NB4 (cell line): ENCODE data around the gene DCC.

Experiments used
- MYC ChIP-seq: IDR thresholded peaks from 2 replicates; pipeline ENCODE4 v1.6.1; 2011; ENCODE audit warnings: low read depth, low read length
- POLR2A ChIP-seq: IDR thresholded peaks from 2 replicates; pipeline ENCODE4 v1.6.1; 2011; ENCODE audit warnings: mild to moderate bottlenecking; ENCODE audit not compliant: insufficient read length; ENCODE audit errors: extremely low read depth
- TF ChIP-seq, protein P1 (sequence below): IDR thresholded peaks from one replicate; pipeline ENCODE4 v1.5.1; 2012; ENCODE audit warnings: low read depth, low read length
- TF ChIP-seq, protein P2 (sequence below): IDR thresholded peaks from 2 replicates; pipeline ENCODE4 v1.6.1; 2011; ENCODE audit warnings: low read depth, low read length

DNA sequence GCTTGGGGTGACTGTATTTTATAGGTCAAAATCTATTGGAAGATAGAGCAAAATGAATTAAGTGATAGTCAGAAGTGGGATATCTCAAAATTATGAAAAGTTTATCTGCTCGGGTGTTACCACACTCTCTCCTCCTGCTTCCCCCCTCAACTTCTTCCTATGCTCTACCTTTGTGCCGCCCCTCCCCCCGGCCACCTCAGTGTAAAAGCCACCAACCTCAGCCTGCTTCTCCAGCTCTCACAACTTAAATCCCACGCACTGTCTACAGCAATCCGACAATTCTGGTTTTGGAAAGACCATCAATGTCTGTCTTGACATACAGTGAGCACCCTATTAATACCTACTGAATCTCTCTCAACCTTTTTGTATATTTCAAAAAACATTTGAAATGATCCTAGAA, 164.6 kb downstream of the DCC start:
- TF ChIP-seq POLR2A = no peak
- TF ChIP-seq, protein P1, sequence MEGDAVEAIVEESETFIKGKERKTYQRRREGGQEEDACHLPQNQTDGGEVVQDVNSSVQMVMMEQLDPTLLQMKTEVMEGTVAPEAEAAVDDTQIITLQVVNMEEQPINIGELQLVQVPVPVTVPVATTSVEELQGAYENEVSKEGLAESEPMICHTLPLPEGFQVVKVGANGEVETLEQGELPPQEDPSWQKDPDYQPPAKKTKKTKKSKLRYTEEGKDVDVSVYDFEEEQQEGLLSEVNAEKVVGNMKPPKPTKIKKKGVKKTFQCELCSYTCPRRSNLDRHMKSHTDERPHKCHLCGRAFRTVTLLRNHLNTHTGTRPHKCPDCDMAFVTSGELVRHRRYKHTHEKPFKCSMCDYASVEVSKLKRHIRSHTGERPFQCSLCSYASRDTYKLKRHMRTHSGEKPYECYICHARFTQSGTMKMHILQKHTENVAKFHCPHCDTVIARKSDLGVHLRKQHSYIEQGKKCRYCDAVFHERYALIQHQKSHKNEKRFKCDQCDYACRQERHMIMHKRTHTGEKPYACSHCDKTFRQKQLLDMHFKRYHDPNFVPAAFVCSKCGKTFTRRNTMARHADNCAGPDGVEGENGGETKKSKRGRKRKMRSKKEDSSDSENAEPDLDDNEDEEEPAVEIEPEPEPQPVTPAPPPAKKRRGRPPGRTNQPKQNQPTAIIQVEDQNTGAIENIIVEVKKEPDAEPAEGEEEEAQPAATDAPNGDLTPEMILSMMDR = no peak
- TF ChIP-seq, protein P2, sequence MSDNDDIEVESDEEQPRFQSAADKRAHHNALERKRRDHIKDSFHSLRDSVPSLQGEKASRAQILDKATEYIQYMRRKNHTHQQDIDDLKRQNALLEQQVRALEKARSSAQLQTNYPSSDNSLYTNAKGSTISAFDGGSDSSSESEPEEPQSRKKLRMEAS = no peak
- no peak for TF ChIP-seq MYC
